GM23338 (cell line): ENCODE data around the gene AXIN2.

Experiments
- CREB1 ChIP-seq: fragments of 250-450 bp; sonication (Bioruptor Pico); IDR thresholded peaks from 2 replicates; pipeline ENCODE4 v1.5.0; 2020; ENCODE audit warnings: low read depth, mild to moderate bottlenecking, moderate library complexity
- EZH2 ChIP-seq: fragments of 200-600 bp; sonication (generic); IDR thresholded peaks from one replicate; pipeline ENCODE4 v1.8.0; 2017; ENCODE audit warnings: antibody characterized with exemption, mild to moderate bottlenecking, low read depth; ENCODE audit not compliant: unreplicated experiment
- EZH2phosphoT487 ChIP-seq: fragments of 200-600 bp; sonication (generic); IDR thresholded peaks from one replicate; pipeline ENCODE4 v1.8.1; 2018; ENCODE audit warnings: antibody characterized with exemption; ENCODE audit not compliant: unreplicated experiment
- JUNB ChIP-seq: IDR thresholded peaks from one replicate; pipeline ENCODE4 v1.6.1; 2016; ENCODE audit warnings: antibody characterized with exemption; ENCODE audit not compliant: unreplicated experiment
- NANOG ChIP-seq: IDR thresholded peaks from 2 replicates; pipeline ENCODE4 v1.6.1; 2016; ENCODE audit warnings: antibody characterized with exemption, borderline replicate concordance
- POLR2AphosphoS5 ChIP-seq: IDR thresholded peaks from 2 replicates; pipeline ENCODE4 v1.6.1; 2016; ENCODE audit warnings: antibody characterized with exemption, low read depth
- STAT1 ChIP-seq: IDR thresholded peaks from one replicate; pipeline ENCODE4 v1.6.1; 2016; ENCODE audit warnings: antibody characterized with exemption; ENCODE audit not compliant: unreplicated experiment
- ZNF114 ChIP-seq: fragments of 250-450 bp; sonication (Bioruptor Pico); IDR thresholded peaks from 2 replicates; pipeline ENCODE4 v1.5.0; 2020; ENCODE audit warnings: mild to moderate bottlenecking, moderate library complexity
- ZNF331 ChIP-seq: fragments of 250-450 bp; sonication (Bioruptor Pico); IDR thresholded peaks from 2 replicates; pipeline ENCODE4 v1.5.0; 2020; ENCODE audit warnings: low read depth, mild to moderate bottlenecking, moderate library complexity
- TF ChIP-seq, protein P1 (sequence below), 2 experiments: fragments of 200-600 bp in 1 of 2; sonication (generic) in 1 of 2; conservative IDR thresholded peaks; 2 replicates each; pipeline versions ENCODE4 v1.5.1 to v1.6.1; 2016 to 2017; ENCODE audit warnings: antibody characterized with exemption in 2 of 2, low read depth in 2 of 2, mild to moderate bottlenecking in 2 of 2, moderate library complexity in 1 of 2
- TF ChIP-seq, protein P2 (sequence below): IDR thresholded peaks from one replicate; pipeline ENCODE4 v1.6.1; 2018; ENCODE audit warnings: antibody characterized with exemption; ENCODE audit not compliant: unreplicated experiment
- TF ChIP-seq, protein P3 (sequence below): IDR thresholded peaks from 2 replicates; pipeline ENCODE4 v1.6.1; 2016; ENCODE audit warnings: antibody characterized with exemption
- TF ChIP-seq, protein P4 (sequence below): fragments of 250-450 bp; sonication (Bioruptor Pico); IDR thresholded peaks from 2 replicates; pipeline ENCODE4 v1.5.0; 2020; ENCODE audit warnings: mild to moderate bottlenecking, moderate library complexity

DNA sequence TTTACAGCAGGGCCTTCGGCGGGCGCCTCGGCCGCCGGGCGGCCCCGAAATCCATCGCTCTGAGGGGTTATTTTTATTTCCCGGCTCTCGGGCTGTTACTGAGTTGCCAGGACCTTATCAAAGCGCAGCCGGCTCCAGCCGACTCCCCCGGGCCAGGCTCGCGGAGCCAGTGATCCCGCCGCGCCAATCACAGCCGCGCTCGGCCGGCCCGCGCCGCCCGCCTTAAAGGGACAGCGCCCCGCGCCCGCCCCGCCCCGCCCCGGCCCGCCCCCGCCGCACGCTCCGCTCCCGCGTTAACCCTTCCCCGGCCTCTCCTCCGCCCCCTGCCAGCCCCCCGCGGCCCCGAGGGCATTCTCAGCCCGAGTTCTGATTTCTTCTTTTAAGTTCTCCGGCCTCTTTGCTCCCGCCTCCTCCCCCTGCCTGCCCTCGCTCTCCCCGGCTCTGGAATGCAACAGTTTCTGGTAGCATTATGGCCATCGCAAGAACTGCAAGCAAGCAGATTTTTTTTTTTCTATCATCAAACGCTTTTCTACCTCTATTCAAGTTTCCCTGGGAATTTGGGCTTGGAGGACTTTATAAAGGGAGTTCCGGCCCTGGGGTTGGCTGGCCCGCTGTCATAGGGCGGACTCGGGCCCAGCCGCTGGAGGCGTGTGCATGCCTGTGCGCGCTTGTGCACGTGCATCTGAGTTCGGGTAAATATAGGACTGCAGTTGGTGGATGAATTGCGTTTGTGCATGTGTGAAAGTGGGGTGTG lies at the start of gene AXIN2:
- TF ChIP-seq, protein P1, sequence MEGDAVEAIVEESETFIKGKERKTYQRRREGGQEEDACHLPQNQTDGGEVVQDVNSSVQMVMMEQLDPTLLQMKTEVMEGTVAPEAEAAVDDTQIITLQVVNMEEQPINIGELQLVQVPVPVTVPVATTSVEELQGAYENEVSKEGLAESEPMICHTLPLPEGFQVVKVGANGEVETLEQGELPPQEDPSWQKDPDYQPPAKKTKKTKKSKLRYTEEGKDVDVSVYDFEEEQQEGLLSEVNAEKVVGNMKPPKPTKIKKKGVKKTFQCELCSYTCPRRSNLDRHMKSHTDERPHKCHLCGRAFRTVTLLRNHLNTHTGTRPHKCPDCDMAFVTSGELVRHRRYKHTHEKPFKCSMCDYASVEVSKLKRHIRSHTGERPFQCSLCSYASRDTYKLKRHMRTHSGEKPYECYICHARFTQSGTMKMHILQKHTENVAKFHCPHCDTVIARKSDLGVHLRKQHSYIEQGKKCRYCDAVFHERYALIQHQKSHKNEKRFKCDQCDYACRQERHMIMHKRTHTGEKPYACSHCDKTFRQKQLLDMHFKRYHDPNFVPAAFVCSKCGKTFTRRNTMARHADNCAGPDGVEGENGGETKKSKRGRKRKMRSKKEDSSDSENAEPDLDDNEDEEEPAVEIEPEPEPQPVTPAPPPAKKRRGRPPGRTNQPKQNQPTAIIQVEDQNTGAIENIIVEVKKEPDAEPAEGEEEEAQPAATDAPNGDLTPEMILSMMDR (conservative IDR thresholded peaks at IDR 0.05; ENCODE audit: low read depth in 2 of 2), result peak; percentile 0 to 26; a peak in 2 of 4 replicates
- TF ChIP-seq EZH2 (no peak), JUNB (no peak), POLR2AphosphoS5 (no peak), STAT1 (no peak), CREB1 (CRISPR knock-in tag) (no peak), EZH2phosphoT487 (no peak), ZNF331 (CRISPR knock-in tag) (no peak), NANOG (no peak), ZNF114 (CRISPR knock-in tag) (no peak)
- TF ChIP-seq, protein P2, sequence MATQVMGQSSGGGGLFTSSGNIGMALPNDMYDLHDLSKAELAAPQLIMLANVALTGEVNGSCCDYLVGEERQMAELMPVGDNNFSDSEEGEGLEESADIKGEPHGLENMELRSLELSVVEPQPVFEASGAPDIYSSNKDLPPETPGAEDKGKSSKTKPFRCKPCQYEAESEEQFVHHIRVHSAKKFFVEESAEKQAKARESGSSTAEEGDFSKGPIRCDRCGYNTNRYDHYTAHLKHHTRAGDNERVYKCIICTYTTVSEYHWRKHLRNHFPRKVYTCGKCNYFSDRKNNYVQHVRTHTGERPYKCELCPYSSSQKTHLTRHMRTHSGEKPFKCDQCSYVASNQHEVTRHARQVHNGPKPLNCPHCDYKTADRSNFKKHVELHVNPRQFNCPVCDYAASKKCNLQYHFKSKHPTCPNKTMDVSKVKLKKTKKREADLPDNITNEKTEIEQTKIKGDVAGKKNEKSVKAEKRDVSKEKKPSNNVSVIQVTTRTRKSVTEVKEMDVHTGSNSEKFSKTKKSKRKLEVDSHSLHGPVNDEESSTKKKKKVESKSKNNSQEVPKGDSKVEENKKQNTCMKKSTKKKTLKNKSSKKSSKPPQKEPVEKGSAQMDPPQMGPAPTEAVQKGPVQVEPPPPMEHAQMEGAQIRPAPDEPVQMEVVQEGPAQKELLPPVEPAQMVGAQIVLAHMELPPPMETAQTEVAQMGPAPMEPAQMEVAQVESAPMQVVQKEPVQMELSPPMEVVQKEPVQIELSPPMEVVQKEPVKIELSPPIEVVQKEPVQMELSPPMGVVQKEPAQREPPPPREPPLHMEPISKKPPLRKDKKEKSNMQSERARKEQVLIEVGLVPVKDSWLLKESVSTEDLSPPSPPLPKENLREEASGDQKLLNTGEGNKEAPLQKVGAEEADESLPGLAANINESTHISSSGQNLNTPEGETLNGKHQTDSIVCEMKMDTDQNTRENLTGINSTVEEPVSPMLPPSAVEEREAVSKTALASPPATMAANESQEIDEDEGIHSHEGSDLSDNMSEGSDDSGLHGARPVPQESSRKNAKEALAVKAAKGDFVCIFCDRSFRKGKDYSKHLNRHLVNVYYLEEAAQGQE, result no peak
- TF ChIP-seq, protein P3, sequence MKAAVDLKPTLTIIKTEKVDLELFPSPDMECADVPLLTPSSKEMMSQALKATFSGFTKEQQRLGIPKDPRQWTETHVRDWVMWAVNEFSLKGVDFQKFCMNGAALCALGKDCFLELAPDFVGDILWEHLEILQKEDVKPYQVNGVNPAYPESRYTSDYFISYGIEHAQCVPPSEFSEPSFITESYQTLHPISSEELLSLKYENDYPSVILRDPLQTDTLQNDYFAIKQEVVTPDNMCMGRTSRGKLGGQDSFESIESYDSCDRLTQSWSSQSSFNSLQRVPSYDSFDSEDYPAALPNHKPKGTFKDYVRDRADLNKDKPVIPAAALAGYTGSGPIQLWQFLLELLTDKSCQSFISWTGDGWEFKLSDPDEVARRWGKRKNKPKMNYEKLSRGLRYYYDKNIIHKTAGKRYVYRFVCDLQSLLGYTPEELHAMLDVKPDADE, result no peak
- TF ChIP-seq, protein P4, sequence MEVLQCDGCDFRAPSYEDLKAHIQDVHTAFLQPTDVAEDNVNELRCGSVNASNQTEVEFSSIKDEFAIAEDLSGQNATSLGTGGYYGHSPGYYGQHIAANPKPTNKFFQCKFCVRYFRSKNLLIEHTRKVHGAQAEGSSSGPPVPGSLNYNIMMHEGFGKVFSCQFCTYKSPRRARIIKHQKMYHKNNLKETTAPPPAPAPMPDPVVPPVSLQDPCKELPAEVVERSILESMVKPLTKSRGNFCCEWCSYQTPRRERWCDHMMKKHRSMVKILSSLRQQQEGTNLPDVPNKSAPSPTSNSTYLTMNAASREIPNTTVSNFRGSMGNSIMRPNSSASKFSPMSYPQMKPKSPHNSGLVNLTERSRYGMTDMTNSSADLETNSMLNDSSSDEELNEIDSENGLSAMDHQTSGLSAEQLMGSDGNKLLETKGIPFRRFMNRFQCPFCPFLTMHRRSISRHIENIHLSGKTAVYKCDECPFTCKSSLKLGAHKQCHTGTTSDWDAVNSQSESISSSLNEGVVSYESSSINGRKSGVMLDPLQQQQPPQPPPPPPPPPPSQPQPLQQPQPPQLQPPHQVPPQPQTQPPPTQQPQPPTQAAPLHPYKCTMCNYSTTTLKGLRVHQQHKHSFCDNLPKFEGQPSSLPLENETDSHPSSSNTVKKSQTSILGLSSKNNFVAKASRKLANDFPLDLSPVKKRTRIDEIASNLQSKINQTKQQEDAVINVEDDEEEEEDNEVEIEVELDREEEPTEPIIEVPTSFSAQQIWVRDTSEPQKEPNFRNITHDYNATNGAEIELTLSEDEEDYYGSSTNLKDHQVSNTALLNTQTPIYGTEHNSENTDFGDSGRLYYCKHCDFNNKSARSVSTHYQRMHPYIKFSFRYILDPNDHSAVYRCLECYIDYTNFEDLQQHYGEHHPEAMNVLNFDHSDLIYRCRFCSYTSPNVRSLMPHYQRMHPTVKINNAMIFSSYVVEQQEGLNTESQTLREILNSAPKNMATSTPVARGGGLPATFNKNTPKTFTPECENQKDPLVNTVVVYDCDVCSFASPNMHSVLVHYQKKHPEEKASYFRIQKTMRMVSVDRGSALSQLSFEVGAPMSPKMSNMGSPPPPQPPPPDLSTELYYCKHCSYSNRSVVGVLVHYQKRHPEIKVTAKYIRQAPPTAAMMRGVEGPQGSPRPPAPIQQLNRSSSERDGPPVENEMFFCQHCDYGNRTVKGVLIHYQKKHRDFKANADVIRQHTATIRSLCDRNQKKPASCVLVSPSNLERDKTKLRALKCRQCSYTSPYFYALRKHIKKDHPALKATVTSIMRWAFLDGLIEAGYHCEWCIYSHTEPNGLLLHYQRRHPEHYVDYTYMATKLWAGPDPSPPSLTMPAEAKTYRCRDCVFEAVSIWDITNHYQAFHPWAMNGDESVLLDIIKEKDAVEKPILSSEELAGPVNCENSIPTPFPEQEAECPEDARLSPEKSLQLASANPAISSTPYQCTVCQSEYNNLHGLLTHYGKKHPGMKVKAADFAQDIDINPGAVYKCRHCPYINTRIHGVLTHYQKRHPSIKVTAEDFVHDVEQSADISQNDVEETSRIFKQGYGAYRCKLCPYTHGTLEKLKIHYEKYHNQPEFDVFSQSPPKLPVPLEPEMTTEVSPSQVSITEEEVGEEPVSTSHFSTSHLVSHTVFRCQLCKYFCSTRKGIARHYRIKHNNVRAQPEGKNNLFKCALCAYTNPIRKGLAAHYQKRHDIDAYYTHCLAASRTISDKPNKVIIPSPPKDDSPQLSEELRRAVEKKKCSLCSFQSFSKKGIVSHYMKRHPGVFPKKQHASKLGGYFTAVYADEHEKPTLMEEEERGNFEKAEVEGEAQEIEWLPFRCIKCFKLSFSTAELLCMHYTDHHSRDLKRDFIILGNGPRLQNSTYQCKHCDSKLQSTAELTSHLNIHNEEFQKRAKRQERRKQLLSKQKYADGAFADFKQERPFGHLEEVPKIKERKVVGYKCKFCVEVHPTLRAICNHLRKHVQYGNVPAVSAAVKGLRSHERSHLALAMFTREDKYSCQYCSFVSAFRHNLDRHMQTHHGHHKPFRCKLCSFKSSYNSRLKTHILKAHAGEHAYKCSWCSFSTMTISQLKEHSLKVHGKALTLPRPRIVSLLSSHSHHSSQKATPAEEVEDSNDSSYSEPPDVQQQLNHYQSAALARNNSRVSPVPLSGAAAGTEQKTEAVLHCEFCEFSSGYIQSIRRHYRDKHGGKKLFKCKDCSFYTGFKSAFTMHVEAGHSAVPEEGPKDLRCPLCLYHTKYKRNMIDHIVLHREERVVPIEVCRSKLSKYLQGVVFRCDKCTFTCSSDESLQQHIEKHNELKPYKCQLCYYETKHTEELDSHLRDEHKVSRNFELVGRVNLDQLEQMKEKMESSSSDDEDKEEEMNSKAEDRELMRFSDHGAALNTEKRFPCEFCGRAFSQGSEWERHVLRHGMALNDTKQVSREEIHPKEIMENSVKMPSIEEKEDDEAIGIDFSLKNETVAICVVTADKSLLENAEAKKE, result no peak
